Choroid plexus epithelial cell (primary cell): ENCODE measurements around the gene PID1.
A peak's percentile ranks its signal among the peaks of the same experiment; 100 is the strongest.

Experiments used
- DNase-seq: peaks from one replicate; pipeline ENCODE4 v3.0.0-alpha.2; 2010; ENCODE audit warnings: low read depth
- H3K4me3 ChIP-seq: 2 replicates; pipeline ENCODE4 v1.5.1; 2011; ENCODE audit warnings: low read depth, mild to moderate bottlenecking, control low read depth, low read length, moderate library complexity
- TF ChIP-seq, protein P1 (sequence below): conservative IDR thresholded peaks from 2 replicates; pipeline ENCODE4 v1.5.1; 2011; ENCODE audit warnings: low read depth, mild to moderate bottlenecking, control low read depth, inconsistent platforms, low read length, moderate library complexity

The PID1 gene

DNA sequence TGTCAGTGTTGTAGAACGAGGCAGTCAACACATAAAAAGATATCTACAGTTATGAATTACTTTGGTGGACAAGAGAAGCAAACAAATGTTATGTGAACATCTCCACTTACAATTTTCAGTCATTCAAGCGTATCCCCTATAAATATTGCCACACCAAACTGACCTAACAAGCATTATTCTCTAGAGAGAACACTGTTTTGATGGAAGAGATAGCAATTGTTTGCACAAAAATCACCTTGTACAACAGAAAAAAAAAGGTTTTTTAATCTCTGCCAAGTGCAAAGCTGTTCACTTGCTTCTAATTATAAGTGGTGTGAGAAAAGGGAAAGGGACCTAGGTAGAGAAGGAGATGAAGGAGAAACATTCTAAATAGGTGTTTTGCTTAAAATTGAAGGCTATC is 33.8 kb downstream of the PID1 start:
- H3K4me3 ChIP-seq = no peak overlapping the region
- no peak for DNase-seq
- TF ChIP-seq, protein P1, sequence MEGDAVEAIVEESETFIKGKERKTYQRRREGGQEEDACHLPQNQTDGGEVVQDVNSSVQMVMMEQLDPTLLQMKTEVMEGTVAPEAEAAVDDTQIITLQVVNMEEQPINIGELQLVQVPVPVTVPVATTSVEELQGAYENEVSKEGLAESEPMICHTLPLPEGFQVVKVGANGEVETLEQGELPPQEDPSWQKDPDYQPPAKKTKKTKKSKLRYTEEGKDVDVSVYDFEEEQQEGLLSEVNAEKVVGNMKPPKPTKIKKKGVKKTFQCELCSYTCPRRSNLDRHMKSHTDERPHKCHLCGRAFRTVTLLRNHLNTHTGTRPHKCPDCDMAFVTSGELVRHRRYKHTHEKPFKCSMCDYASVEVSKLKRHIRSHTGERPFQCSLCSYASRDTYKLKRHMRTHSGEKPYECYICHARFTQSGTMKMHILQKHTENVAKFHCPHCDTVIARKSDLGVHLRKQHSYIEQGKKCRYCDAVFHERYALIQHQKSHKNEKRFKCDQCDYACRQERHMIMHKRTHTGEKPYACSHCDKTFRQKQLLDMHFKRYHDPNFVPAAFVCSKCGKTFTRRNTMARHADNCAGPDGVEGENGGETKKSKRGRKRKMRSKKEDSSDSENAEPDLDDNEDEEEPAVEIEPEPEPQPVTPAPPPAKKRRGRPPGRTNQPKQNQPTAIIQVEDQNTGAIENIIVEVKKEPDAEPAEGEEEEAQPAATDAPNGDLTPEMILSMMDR = no peak

GRCh38 chr2:229235131-229235914 is 35.8 kb downstream of the PID1 start:
- H3K4me3 ChIP-seq = no peak overlapping the region
- TF ChIP-seq, protein P1 = no peak
- DNase-seq = peak; percentile 61

DNA sequence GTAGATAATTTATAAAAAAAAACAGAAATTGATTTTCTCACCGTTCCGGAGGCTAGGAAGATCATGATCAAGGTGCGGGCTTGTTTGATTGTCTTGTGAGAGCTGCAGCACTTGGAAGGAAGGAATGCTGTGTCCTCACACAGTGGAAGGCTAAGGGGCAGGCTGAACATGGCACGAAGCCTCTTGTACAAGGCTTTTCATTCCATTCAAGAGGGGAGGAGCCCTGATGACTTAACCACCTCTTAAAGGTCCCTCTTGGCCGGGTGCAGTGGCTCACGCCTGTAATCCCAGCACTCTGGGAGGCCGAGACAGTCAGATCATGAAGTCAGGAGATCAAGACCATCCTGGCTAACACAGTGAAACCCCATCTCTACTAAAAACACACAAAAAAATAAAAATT is 39.2 kb downstream of the PID1 start:
- DNase-seq = no peak
- no peak overlapping the region for H3K4me3 ChIP-seq
- TF ChIP-seq, protein P1 = no peak

DNA sequence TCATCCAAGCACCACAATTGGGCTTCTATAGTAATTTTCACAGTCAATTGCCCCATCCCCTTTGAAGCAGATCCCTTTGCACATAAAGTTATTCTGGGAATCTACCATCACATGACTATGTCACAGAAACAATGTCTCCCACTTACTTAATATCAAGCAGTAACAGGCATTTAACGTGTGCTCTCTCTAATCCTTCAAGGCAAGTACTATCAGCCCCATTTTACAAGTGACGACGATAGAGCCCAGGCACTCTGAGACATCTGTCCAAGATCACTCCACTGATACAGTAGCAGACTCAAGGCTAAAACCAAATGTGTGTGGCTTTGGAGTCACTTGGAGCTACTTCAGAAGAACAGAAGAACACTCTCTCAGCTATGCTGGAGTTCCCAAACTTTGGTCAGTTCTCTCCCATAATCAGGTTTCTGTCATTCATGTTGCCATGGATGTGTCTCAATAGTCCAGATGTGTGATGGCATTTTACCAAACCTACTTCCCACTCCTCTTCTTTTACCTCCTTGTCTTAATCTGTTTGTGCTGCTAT is 39.7 kb downstream of the PID1 start:
- DNase-seq = no peak
- H3K4me3 ChIP-seq = no peak overlapping the region
- TF ChIP-seq, protein P1 = no peak

GRCh38 chr2:229230911-229231310 is 40.2 kb downstream of the PID1 start:
- TF ChIP-seq, protein P1 = no peak
- no peak for DNase-seq
- no peak overlapping the region for H3K4me3 ChIP-seq

DNA sequence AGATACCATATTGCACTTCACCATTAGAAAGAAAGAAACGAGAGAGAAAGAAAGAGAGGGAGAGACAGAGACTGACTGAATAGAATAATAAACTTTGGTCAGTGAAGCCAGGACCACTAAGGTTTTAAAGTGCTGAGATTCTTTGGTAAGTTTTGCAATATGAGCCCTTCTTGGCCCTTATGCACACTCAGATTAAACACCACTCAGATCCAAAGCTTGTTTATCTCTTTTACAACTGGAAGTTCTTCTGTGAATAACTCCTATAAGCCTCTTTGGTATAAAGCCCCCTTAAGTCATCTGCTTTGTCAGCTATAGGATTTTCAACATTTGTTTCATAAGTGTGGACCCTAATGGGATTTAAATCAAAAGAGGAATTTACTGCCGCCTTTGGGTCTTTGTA is 40.8 kb downstream of the PID1 start:
- TF ChIP-seq, protein P1 = no peak
- peak; percentile 7 for DNase-seq
- H3K4me3 ChIP-seq = no peak overlapping the region

DNA sequence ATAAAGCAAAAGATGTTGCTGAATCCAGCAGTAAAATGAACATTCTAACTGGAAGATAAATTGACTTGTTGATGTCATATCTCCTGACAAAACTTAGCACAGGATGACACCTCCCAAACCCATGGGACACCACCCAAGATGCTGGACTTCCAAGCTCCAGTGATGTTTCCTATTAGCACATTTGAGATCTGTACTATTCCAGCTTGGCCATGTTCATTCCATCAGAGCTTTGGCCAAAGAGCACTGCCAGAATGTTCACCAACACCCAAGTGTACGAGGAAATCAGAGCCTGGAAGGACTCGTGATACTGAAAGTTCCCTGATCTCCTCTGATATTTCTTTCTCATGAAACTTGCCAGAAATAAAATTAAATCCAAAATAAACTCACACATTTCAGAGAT is 44.7 kb downstream of the PID1 start:
- DNase-seq = no peak
- TF ChIP-seq, protein P1 = no peak
- no peak overlapping the region for H3K4me3 ChIP-seq
